ES-I3 (cell line): Measurements from ENCODE around the gene PRPF19.

Experiments used
- H3K36me3 ChIP-seq: 2 replicates; pipeline ENCODE4 v1.6.1; 2013; ENCODE audit warnings: mild to moderate bottlenecking, low read length, control low read depth, moderate library complexity; ENCODE audit not compliant: insufficient read depth
- H3K4me1 ChIP-seq: 2 replicates; pipeline ENCODE4 v1.6.1; 2013; ENCODE audit warnings: mild to moderate bottlenecking, control low read depth, low read length; ENCODE audit not compliant: insufficient read depth
- H3K9ac ChIP-seq: 2 replicates; pipeline ENCODE4 v1.6.1; 2013; ENCODE audit warnings: low read depth, mild to moderate bottlenecking, low read length, moderate library complexity
- H3K9me3 ChIP-seq: 2 replicates; pipeline ENCODE4 v1.6.1; 2013; ENCODE audit warnings: mild to moderate bottlenecking, low read length, moderate library complexity; ENCODE audit not compliant: control insufficient read depth, insufficient read depth

PRPF19 gene

GRCh38 chr11:60906132-60906972, at the start of gene PRPF19:
Gene PRPF19, minus strand, starts transcription at chr11:60906585. Its CDS starts 203 bp downstream, at chr11:60906382.
- Histone ChIP-seq H3K9ac (peak within 1 kb of the TSS; percentile 84), H3K4me1 (0 out of 2 replicates have a peak, but pooled peaks cover 4% of the 10 kb centered on the region), H3K36me3 (peaks cover 10% of the 10 kb centered on the region), H3K9me3 (no peaks in the 10 kb centered on the region)

- H3K36me3 ChIP-seq: no peaks in the 10 kb centered on the region
- H3K4me1 ChIP-seq: no peaks in the 10 kb centered on the region
Measured at GRCh38 chr11:60955571-60955970, 49.2 kb upstream of the PRPF19 start.

GRCh38 chr11:60954421-60954820, 48.0 kb upstream of the PRPF19 start:
- H3K36me3 ChIP-seq: no peaks in the 10 kb centered on the region
- H3K9ac ChIP-seq: no peak overlapping the region
- no peaks in the 10 kb centered on the region for H3K9me3 ChIP-seq
- H3K4me1 ChIP-seq: peaks cover 4% of the 10 kb centered on the region; the same call in 1 of the 2 replicates

More at GRCh38 chr11:60955571-60955970, 49.2 kb upstream of the PRPF19 start:
- Histone ChIP-seq H3K9ac (no peak overlapping the region), H3K9me3 (no peaks in the 10 kb centered on the region; the same call in 1 of the 2 replicates)

- peaks cover 4% of the 10 kb centered on the region; the same call in 1 of the 2 replicates for H3K4me1 ChIP-seq
- no peak overlapping the region for H3K9ac ChIP-seq
- no peaks in the 10 kb centered on the region for H3K9me3 ChIP-seq
Measured at GRCh38 chr11:60953781-60954180, 47.4 kb upstream of the PRPF19 start.

GRCh38 chr11:60952742-60953170, 46.4 kb upstream of the PRPF19 start:
- Histone ChIP-seq H3K4me1 (peaks cover 8% of the 10 kb centered on the region; the same call in 1 of the 2 replicates), H3K9me3 (no peaks in the 10 kb centered on the region), H3K36me3 (no peaks in the 10 kb centered on the region), H3K9ac (peak overlapping the region; percentile 74)

More at GRCh38 chr11:60953781-60954180, 47.4 kb upstream of the PRPF19 start:
- H3K36me3 ChIP-seq: no peaks in the 10 kb centered on the region

GRCh38 chr11:60951904-60952741, 45.7 kb upstream of the PRPF19 start, which contains the start of gene SLC15A3:
Gene SLC15A3, minus strand, starts transcription at chr11:60952176. Its CDS starts 625 bp downstream, at chr11:60951551.
- Histone ChIP-seq H3K9ac (peak within 1 kb of the TSS; percentile 74), H3K9me3 (no peaks in the 10 kb centered on the region), H3K4me1 (peaks cover 11% of the 10 kb centered on the region; the same call in 1 of the 2 replicates), H3K36me3 (no peaks in the 10 kb centered on the region)

- Histone ChIP-seq H3K36me3 (no peaks in the 10 kb centered on the region), H3K4me1 (peaks cover 11% of the 10 kb centered on the region; the same call in 1 of the 2 replicates), H3K9me3 (no peaks in the 10 kb centered on the region), H3K9ac (peak overlapping the region; percentile 74)
Measured at GRCh38 chr11:60951606-60951903, 45.2 kb upstream of the PRPF19 start.

GRCh38 chr11:60950933-60951605, 44.7 kb upstream of the PRPF19 start:
- Histone ChIP-seq H3K9me3 (no peaks in the 10 kb centered on the region), H3K9ac (peak overlapping the region; percentile 74), H3K4me1 (peaks cover 11% of the 10 kb centered on the region; the same call in 1 of the 2 replicates), H3K36me3 (no peaks in the 10 kb centered on the region)

- H3K9ac ChIP-seq: no peak overlapping the region
- H3K4me1 ChIP-seq: peaks cover 11% of the 10 kb centered on the region; the same call in 1 of the 2 replicates
- no peaks in the 10 kb centered on the region for H3K9me3 ChIP-seq
- no peaks in the 10 kb centered on the region for H3K36me3 ChIP-seq
Measured at GRCh38 chr11:60950024-60950423, 43.6 kb upstream of the PRPF19 start.

- no peaks in the 10 kb centered on the region for H3K36me3 ChIP-seq
- H3K9me3 ChIP-seq: no peaks in the 10 kb centered on the region
- no peak overlapping the region for H3K9ac ChIP-seq
- peaks cover 11% of the 10 kb centered on the region; the same call in 1 of the 2 replicates for H3K4me1 ChIP-seq
Measured at GRCh38 chr11:60948250-60948649, 41.9 kb upstream of the PRPF19 start.

- H3K4me1 ChIP-seq: peaks cover 11% of the 10 kb centered on the region; the same call in 1 of the 2 replicates
- no peaks in the 10 kb centered on the region for H3K36me3 ChIP-seq
- H3K9ac ChIP-seq: no peak overlapping the region
- no peaks in the 10 kb centered on the region for H3K9me3 ChIP-seq
Measured at GRCh38 chr11:60947700-60948099, 41.3 kb upstream of the PRPF19 start.

- Histone ChIP-seq H3K4me1 (peaks cover 11% of the 10 kb centered on the region; the same call in 1 of the 2 replicates), H3K36me3 (no peaks in the 10 kb centered on the region), H3K9me3 (no peaks in the 10 kb centered on the region), H3K9ac (no peak overlapping the region)
Measured at GRCh38 chr11:60946601-60947264, 40.3 kb upstream of the PRPF19 start.

GRCh38 chr11:60945295-60945667, 38.9 kb upstream of the PRPF19 start:
- H3K4me1 ChIP-seq: peaks cover 11% of the 10 kb centered on the region; the same call in 1 of the 2 replicates
- H3K9ac ChIP-seq: no peak overlapping the region
- no peaks in the 10 kb centered on the region for H3K36me3 ChIP-seq
- no peaks in the 10 kb centered on the region for H3K9me3 ChIP-seq
